Neural cell (in vitro differentiated cells): ENCODE data around the gene NUDC. TPM values are rescaled to one million over a fixed set of nuclear protein-coding genes. Genes with fewer than 3 reads are reported as not detected.
A peak's percentile ranks its signal among the peaks of the same experiment; 100 is the strongest.

Source experiments
- H2AFZ ChIP-seq: fragments of 200-600, 300-800 bp; sonication (generic), shearing (Covaris generic); 2 replicates; pipeline ENCODE4 v1.6.0; 2014; ENCODE audit warnings: low read depth, mild to moderate bottlenecking, antibody characterized with exemption, low read length, moderate library complexity
- H3F3A ChIP-seq: fragments of 200-600 bp; shearing (Covaris generic); 2 replicates; pipeline ENCODE4 v1.6.1; 2016; ENCODE audit warnings: mild to moderate bottlenecking, moderate library complexity, mixed read lengths, antibody characterized with exemption, low read length; ENCODE audit not compliant: insufficient read depth, poor library complexity, severe bottlenecking
- H3K27ac ChIP-seq: fragments of 200-600, 300-800 bp; sonication (generic), shearing (Covaris generic); 2 replicates; pipeline ENCODE4 v1.5.1; 2014; ENCODE audit warnings: mild to moderate bottlenecking, low read length, moderate library complexity
- H3K27me3 ChIP-seq: fragments of 300-800, 200-600 bp; sonication (generic), shearing (Covaris generic); 2 replicates; pipeline ENCODE4 v1.6.0; 2014; ENCODE audit warnings: mild to moderate bottlenecking, low read depth, low read length, moderate library complexity; ENCODE audit not compliant: insufficient read depth
- H3K36me3 ChIP-seq: fragments of 300-800, 200-600 bp; sonication (generic), shearing (Covaris generic); 2 replicates; pipeline ENCODE4 v1.5.1; 2014; ENCODE audit warnings: mild to moderate bottlenecking, antibody characterized with exemption, low read length, moderate library complexity; ENCODE audit not compliant: insufficient read depth
- H3K4me2 ChIP-seq: fragments of 300-800, 200-600 bp; sonication (generic), shearing (Covaris generic); 2 replicates; pipeline ENCODE4 v1.6.0; 2014; ENCODE audit warnings: mild to moderate bottlenecking, low read length
- H3K4me3 ChIP-seq: fragments of 300-800, 200-600 bp; sonication (generic), shearing (Covaris generic); 2 replicates; pipeline ENCODE4 v1.5.1; 2014; ENCODE audit warnings: mild to moderate bottlenecking, low read length, moderate library complexity
- H3K79me2 ChIP-seq: fragments of 200-600 bp; shearing (Covaris generic); replicated peaks from 2 replicates; pipeline ENCODE4 v1.6.0; 2014; ENCODE audit warnings: mild to moderate bottlenecking, low read length, moderate library complexity; ENCODE audit not compliant: insufficient read depth
- H3K9ac ChIP-seq: fragments of 300-800, 200-600 bp; sonication (generic), shearing (Covaris generic); 2 replicates; pipeline ENCODE4 v1.6.1; 2016; ENCODE audit warnings: mild to moderate bottlenecking, low read length, mixed read lengths
- H3K9me2 ChIP-seq: fragments of 200-600 bp; shearing (Covaris generic); 2 replicates; pipeline ENCODE4 v1.6.1; 2016; ENCODE audit warnings: mild to moderate bottlenecking, low read length, mixed read lengths; ENCODE audit not compliant: insufficient read depth
- H3K9me3 ChIP-seq: fragments of 200-600, 300-800 bp; sonication (generic), shearing (Covaris generic); 2 replicates; pipeline ENCODE4 v1.6.1; 2016; ENCODE audit warnings: mild to moderate bottlenecking, mixed run types, low read length, moderate library complexity, mixed read lengths
- H4K20me1 ChIP-seq: fragments of 200-600 bp; shearing (Covaris generic); 2 replicates; pipeline ENCODE4 v1.6.1; 2016; ENCODE audit warnings: mild to moderate bottlenecking, mixed run types; ENCODE audit not compliant: insufficient read depth
- EP300 ChIP-seq: fragments of 450-650 bp; conservative IDR thresholded peaks from 2 replicates; pipeline ENCODE4 v1.6.1; 2014; ENCODE audit warnings: antibody characterized with exemption, mild to moderate bottlenecking, moderate library complexity; ENCODE audit not compliant: poor library complexity, severe bottlenecking
- EZH2 ChIP-seq: fragments of 200-600, 300-800 bp; shearing (Covaris generic), sonication (generic); IDR thresholded peaks from 2 replicates; pipeline ENCODE4 v1.6.1; 2014; ENCODE audit warnings: antibody characterized with exemption, low read length, borderline replicate concordance, mild to moderate bottlenecking; ENCODE audit not compliant: insufficient read depth, poor library complexity, severe bottlenecking
- MXI1 ChIP-seq: fragments of 450-650 bp; conservative IDR thresholded peaks from 2 replicates; pipeline ENCODE4 v1.6.1; 2014; ENCODE audit warnings: antibody characterized with exemption, mild to moderate bottlenecking; ENCODE audit not compliant: poor library complexity, severe bottlenecking
- POLR2AphosphoS5 ChIP-seq: IDR thresholded peaks from 2 replicates; pipeline ENCODE4 v1.6.1; 2012
- RAD21 ChIP-seq: fragments of 450-650 bp; conservative IDR thresholded peaks from 2 replicates; pipeline ENCODE4 v1.6.1; 2014; ENCODE audit warnings: antibody characterized with exemption, mild to moderate bottlenecking, moderate library complexity
- SMC3 ChIP-seq: fragments of 450-650 bp; conservative IDR thresholded peaks from 2 replicates; pipeline ENCODE4 v1.6.1; 2014; ENCODE audit warnings: antibody characterized with exemption, mild to moderate bottlenecking, moderate library complexity; ENCODE audit not compliant: poor library complexity
- TAF1 ChIP-seq: IDR thresholded peaks from 2 replicates; pipeline ENCODE4 v1.6.1; 2012; ENCODE audit warnings: low read depth
- polyA plus RNA-seq: library from polyadenylated mRNA; depleted of rRNA; stranded (reverse); fragments of >200 nt; gene quantifications from 2 replicates; pipeline ENCODE4 v1.2.3, GENCODE V29; 2014
- TF ChIP-seq, protein P1 (sequence below): IDR thresholded peaks from 2 replicates; pipeline ENCODE4 v1.6.1; 2012; ENCODE audit warnings: borderline replicate concordance
- TF ChIP-seq, protein P2 (sequence below): fragments of 450-650 bp; IDR thresholded peaks from 2 replicates; pipeline ENCODE4 v1.5.1; 2014; ENCODE audit warnings: antibody characterized with exemption, mild to moderate bottlenecking, moderate library complexity; ENCODE audit not compliant: poor library complexity, severe bottlenecking

Gene NUDC
- polyA plus RNA-seq, 1 donor from 2014 or later, result 20.6 TPM

DNA sequence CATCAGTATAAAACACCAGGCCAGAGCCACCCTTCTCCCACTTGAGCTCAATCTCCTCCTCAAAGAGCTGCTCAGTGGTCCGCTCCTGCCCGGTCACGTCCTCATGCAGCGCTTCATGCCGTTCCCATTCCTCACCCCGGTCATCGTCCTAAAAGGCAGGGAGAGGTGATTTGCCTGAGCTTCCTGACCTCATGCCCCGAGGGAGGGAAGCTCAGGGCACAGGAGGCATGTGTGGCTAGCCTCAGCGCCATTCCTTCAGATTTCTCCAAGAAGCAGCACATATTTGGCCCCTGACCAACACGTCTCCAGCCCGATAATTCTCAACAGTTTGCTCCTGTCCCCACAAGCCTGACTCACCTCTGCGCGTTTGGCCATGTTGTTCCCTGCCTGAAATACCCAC lies 27.3 kb upstream of the NUDC start (continued):
- no peak for TF ChIP-seq EZH2
- TF ChIP-seq TAF1, result no peak

DNA sequence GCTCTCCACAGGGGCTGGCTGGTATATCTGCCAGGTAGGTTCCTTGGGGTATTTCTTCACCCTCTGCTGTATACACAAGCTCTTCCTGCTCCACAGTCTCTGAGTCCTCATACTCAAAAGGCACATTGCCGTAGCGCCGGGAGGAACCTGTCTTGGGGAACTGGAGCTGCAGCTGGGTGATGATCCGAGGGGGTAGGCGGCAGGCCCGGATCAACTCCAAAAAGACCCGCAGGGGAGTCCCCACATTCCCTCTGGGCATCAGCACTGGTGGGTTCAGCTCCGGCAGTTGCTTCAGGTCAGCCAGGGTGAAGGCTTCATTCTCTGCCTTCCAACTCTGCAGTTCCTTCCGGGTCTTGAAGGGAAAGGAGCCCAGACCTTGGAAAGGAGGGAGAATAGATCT lies 24.2 kb upstream of the NUDC start:
- Histone ChIP-seq H3K4me3 (no peak overlapping the region), H4K20me1 (no peaks in the 10 kb centered on the region), H3K36me3 (no peaks in the 10 kb centered on the region), H3K9me2 (no peaks in the 10 kb centered on the region), H3K27ac (no peak overlapping the region), H3K4me2 (no peak overlapping the region), H3F3A (no peaks in the 10 kb centered on the region), H3K9me3 (no peaks in the 10 kb centered on the region), H3K27me3 (no peaks in the 10 kb centered on the region), H3K9ac (no peak overlapping the region), H2AFZ (no peak overlapping the region), H3K79me2 (peaks cover 17% of the 10 kb centered on the region)
- no peak for TF ChIP-seq POLR2AphosphoS5
- TF ChIP-seq, protein P1, sequence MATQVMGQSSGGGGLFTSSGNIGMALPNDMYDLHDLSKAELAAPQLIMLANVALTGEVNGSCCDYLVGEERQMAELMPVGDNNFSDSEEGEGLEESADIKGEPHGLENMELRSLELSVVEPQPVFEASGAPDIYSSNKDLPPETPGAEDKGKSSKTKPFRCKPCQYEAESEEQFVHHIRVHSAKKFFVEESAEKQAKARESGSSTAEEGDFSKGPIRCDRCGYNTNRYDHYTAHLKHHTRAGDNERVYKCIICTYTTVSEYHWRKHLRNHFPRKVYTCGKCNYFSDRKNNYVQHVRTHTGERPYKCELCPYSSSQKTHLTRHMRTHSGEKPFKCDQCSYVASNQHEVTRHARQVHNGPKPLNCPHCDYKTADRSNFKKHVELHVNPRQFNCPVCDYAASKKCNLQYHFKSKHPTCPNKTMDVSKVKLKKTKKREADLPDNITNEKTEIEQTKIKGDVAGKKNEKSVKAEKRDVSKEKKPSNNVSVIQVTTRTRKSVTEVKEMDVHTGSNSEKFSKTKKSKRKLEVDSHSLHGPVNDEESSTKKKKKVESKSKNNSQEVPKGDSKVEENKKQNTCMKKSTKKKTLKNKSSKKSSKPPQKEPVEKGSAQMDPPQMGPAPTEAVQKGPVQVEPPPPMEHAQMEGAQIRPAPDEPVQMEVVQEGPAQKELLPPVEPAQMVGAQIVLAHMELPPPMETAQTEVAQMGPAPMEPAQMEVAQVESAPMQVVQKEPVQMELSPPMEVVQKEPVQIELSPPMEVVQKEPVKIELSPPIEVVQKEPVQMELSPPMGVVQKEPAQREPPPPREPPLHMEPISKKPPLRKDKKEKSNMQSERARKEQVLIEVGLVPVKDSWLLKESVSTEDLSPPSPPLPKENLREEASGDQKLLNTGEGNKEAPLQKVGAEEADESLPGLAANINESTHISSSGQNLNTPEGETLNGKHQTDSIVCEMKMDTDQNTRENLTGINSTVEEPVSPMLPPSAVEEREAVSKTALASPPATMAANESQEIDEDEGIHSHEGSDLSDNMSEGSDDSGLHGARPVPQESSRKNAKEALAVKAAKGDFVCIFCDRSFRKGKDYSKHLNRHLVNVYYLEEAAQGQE, result no peak
- TF ChIP-seq, protein P2, sequence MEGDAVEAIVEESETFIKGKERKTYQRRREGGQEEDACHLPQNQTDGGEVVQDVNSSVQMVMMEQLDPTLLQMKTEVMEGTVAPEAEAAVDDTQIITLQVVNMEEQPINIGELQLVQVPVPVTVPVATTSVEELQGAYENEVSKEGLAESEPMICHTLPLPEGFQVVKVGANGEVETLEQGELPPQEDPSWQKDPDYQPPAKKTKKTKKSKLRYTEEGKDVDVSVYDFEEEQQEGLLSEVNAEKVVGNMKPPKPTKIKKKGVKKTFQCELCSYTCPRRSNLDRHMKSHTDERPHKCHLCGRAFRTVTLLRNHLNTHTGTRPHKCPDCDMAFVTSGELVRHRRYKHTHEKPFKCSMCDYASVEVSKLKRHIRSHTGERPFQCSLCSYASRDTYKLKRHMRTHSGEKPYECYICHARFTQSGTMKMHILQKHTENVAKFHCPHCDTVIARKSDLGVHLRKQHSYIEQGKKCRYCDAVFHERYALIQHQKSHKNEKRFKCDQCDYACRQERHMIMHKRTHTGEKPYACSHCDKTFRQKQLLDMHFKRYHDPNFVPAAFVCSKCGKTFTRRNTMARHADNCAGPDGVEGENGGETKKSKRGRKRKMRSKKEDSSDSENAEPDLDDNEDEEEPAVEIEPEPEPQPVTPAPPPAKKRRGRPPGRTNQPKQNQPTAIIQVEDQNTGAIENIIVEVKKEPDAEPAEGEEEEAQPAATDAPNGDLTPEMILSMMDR, result no peak
- no peak for TF ChIP-seq RAD21
- no peak for TF ChIP-seq EZH2
- no peak for TF ChIP-seq SMC3
- TF ChIP-seq EP300, result no peak
- no peak for TF ChIP-seq MXI1
- TF ChIP-seq TAF1, result no peak

DNA sequence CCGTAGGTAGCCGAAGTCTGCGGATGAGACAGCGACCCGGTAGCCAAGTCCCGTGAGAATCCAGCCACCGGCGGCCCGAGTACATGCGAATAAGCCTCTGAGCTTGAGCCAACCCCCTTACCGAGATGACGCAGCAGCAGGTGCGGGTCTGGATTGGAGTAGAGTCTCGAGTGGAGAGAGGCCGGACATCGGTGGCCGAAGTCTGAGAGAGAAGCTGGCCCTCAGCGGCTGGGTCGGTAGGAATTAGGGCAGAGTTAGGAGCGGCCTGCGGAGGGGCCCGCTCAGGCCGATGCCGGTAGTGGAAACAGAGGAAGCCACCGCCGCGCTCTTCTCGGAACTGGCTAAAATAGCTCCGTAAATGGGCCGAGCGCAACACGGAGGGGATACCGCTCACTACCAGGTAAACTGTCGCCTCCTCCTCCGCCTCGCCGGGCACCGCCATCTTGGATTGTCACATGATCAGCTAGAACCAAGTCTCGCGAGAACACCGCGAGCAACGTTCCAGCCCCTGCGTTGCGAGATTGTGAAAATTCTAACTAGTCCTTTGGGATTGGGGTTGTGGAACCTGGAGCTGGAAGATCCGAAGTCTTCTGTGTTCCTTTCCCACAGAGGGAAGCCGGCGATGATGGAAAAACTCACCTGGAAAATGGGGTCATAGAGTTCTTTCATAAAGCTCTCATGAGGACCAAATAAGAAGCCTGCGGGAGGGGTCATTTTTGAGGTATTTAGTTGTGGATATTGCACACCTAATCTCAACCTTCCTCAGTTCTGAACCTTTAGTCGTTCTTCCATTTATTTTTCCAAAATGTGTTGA lies 21.3 kb upstream of the NUDC start, which contains the start of gene GPATCH3:
TSS of gene GPATCH3 (minus strand) at position 467 of the 814 bp plus-strand sequence. CDS start at position 442, 25 bp downstream.
- Histone ChIP-seq H3K79me2 (peaks cover 17% of the 10 kb centered on the region), H3F3A (no peaks in the 10 kb centered on the region), H3K27me3 (no peaks in the 10 kb centered on the region), H3K27ac (peak within 1 kb of the TSS; percentile 76), H3K4me3 (peak within 1 kb of the TSS; percentile 76), H3K9me2 (no peaks in the 10 kb centered on the region), H3K9ac (peak within 1 kb of the TSS; percentile 80), H2AFZ (peak within 1 kb of the TSS; percentile 94), H3K36me3 (no peaks in the 10 kb centered on the region), H4K20me1 (no peaks in the 10 kb centered on the region), H3K9me3 (no peaks in the 10 kb centered on the region), H3K4me2 (peak within 1 kb of the TSS; percentile 87)
- peak; percentile 18 for TF ChIP-seq SMC3
- TF ChIP-seq TAF1, result peak; percentile 87
- TF ChIP-seq, protein P2, result no peak
- TF ChIP-seq, protein P1, result peak; percentile 91
- peak; percentile 94 for TF ChIP-seq POLR2AphosphoS5
- TF ChIP-seq EP300, result peak; percentile 50
- TF ChIP-seq EZH2, result no peak
- TF ChIP-seq MXI1, result peak; percentile 86
- TF ChIP-seq RAD21, result no peak
